ENCODE data around the gene BCR.

GRCh38 chr22:23242473-23243001 is 62.2 kb downstream of the BCR start:
- no peak for TF ChIP-seq CTCF (IDR thresholded peaks at IDR 0.05)
- TF ChIP-seq POLR2A (IDR thresholded peaks at IDR 0.05): no peak
